Right lobe of liver (tissue), 4 donors: Measurements from ENCODE around the gene FOXN1.

ENCODE experiments used
- POLR2A ChIP-seq: fragments of 450-650 bp; IDR thresholded peaks from one replicate; pipeline ENCODE4 v1.6.1; 2017; ENCODE audit warnings: antibody characterized with exemption, mild to moderate bottlenecking
- TF ChIP-seq, protein P1 (sequence below), 4 donors: fragments of 200-600 bp in 3 of 4; fragments of 450-650 bp in 1 of 4; IDR thresholded peaks; one replicate each; pipeline versions ENCODE4 v1.5.1 to v1.8.0; 2016 to 2022; ENCODE audit warnings: antibody characterized with exemption in 4 of 4, mild to moderate bottlenecking in 2 of 4
- donor health status: DM: no; HTN: no; CAD: no.
- donor health status: DM: no; HTN: no; CAD: no.
- donor health status: DM: no; HTN: yes; CAD: no.

GRCh38 chr17:28469376-28469775, 36.8 kb upstream of the FOXN1 start:
- TF ChIP-seq, protein P1, sequence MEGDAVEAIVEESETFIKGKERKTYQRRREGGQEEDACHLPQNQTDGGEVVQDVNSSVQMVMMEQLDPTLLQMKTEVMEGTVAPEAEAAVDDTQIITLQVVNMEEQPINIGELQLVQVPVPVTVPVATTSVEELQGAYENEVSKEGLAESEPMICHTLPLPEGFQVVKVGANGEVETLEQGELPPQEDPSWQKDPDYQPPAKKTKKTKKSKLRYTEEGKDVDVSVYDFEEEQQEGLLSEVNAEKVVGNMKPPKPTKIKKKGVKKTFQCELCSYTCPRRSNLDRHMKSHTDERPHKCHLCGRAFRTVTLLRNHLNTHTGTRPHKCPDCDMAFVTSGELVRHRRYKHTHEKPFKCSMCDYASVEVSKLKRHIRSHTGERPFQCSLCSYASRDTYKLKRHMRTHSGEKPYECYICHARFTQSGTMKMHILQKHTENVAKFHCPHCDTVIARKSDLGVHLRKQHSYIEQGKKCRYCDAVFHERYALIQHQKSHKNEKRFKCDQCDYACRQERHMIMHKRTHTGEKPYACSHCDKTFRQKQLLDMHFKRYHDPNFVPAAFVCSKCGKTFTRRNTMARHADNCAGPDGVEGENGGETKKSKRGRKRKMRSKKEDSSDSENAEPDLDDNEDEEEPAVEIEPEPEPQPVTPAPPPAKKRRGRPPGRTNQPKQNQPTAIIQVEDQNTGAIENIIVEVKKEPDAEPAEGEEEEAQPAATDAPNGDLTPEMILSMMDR (IDR thresholded peaks at IDR 0.05): no peak
- no peak for TF ChIP-seq POLR2A
